HG03460 (cell line): ENCODE data around the gene ZP2.
"Not testable (repeated sequence)": the region's sequence is repeated elsewhere in the genome, so short reads cannot be mapped to it uniquely, and the experiment has no call there.

Source experiments
- ATAC-seq: cut with Tn5 transposase; IDR thresholded peaks from one replicate; pipeline ENCODE4 v1.9.1; 2021; ENCODE audit not compliant: unreplicated experiment

The ZP2 gene

DNA sequence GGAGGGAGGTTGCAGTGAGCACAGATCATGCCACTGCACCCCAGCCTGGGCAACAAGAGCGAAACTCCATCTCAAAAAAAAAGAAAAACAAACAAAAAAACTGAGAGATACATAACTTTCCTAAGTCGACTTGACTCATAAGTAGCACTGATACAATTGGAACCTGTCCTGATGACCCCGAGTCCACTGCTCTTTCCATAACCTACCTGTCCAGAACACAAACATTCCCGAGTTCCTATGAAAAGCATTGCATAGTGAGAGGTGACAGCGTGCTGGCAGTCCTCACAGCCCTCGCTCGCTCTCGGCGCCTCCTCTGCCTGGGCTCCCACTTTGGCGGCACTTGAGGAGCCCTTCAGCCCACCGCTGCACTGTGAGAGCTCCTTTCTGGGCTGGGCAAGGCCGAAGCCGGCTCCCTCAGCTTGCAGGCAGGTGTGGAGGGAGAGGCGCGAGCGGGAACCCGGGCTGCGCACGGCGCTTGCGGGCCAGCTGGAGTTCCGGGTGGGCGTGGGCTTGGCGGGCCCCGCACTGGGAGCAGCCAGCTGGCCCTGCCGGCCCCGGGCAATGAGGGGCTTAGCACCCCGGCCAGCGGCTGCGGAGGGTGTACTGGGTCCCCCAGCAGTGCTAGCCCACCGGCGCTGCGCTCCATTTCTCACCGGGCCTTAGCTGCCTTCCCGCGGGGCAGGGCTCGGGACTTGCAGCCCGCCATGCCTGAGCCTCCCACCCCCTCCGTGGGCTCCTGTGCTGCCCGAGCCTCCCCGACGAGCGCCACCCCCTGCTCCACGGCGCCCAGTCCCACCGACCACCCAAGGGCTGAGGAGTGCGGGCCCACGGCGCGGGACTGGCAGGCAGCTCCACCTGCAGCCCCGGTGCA lies 59.0 kb downstream of the ZP2 start:
- not testable (repeated sequence) for ATAC-seq

DNA sequence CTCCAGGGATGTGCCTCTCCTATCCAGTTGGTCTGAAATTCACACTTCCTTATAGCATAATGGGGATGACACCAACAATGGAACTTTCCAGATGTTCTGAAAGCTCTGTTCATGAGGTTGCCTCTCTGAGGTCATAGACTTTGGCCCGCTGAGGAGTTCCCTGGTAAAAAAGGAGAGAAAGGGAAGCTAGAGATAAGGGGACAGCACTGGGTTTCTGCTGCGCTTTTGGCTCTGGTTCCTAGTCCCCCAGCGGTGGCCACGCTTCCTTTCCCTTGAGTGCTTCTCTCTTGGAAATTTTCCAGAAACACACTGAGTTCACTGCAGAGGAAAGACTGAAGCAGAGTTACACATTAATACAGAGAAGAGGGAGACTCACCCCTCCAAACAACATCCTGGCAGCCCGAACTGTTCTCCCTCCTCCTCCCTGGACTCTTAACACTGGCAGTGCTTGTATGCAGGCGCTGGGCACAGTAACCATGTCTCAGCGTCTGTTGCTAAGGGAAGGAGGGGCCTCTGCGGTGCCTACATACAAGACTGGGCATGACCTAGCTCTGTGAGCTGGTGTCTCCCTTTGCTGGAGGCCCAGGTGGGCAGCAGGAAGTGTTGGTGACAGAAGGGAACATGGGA lies 60.9 kb downstream of the ZP2 start, which contains the start of gene DNAH3:
TSS of gene DNAH3 (minus strand) at position 472 of the 627 bp plus-strand sequence. CDS start 527 bp downstream, outside the sequence.
- no peak for ATAC-seq
